ENCODE results near the gene CYB5A.
"Not testable (repeated sequence)": the region's sequence is repeated elsewhere in the genome, so short reads cannot be mapped to it uniquely, and the experiment has no call there.

The CYB5A gene

GRCh38 chr18:74292982-74293381 lies 1.2 kb upstream of the CYB5A start:
- DNase-seq = not testable (repeated sequence)

- DNase-seq = no peak
Observed at GRCh38 chr18:74292541-74292858, 737 bp upstream of the CYB5A start.

GRCh38 chr18:74291472-74291770 lies 342 bp downstream of the CYB5A start:
- no peak for DNase-seq

GRCh38 chr18:74290794-74291471 lies 830 bp downstream of the CYB5A start:
- no peak for DNase-seq

- no peak for DNase-seq
Observed at GRCh38 chr18:74290021-74290420, 1.7 kb downstream of the CYB5A start.

GRCh38 chr18:74289137-74289536 lies 2.6 kb downstream of the CYB5A start:
- no peak for DNase-seq

GRCh38 chr18:74288730-74289129 lies 3.0 kb downstream of the CYB5A start:
- DNase-seq = no peak

- no peak for DNase-seq
Observed at GRCh38 chr18:74288041-74288440, 3.7 kb downstream of the CYB5A start.

GRCh38 chr18:74286856-74287255 lies 4.9 kb downstream of the CYB5A start:
- no peak for DNase-seq

GRCh38 chr18:74286106-74286855 lies 5.5 kb downstream of the CYB5A start:
- no peak for DNase-seq

GRCh38 chr18:74285583-74285982 lies 6.2 kb downstream of the CYB5A start:
- DNase-seq = not testable (repeated sequence)

- no peak for DNase-seq
Observed at GRCh38 chr18:74284980-74285355, 6.8 kb downstream of the CYB5A start.

GRCh38 chr18:74284191-74284979 lies 7.4 kb downstream of the CYB5A start:
- DNase-seq = no peak

- DNase-seq = no peak
Observed at GRCh38 chr18:74283646-74284045, 8.1 kb downstream of the CYB5A start.

GRCh38 chr18:74282755-74283554 lies 8.8 kb downstream of the CYB5A start:
- DNase-seq = no peak

GRCh38 chr18:74281980-74282754 lies 9.6 kb downstream of the CYB5A start:
- no peak for DNase-seq

GRCh38 chr18:74281011-74281979 lies 10.5 kb downstream of the CYB5A start:
- DNase-seq = no peak

GRCh38 chr18:74278983-74279382 lies 12.8 kb downstream of the CYB5A start:
- DNase-seq = no peak

- no peak for DNase-seq
Observed at GRCh38 chr18:74278058-74278457, 13.7 kb downstream of the CYB5A start.

- DNase-seq = no peak
Observed at GRCh38 chr18:74277296-74277695, 14.5 kb downstream of the CYB5A start.

- no peak for DNase-seq
Observed at GRCh38 chr18:74276609-74277008, 15.2 kb downstream of the CYB5A start.

Data from activated T-cell treated with anti-CD3 and anti-CD28 coated beads for 4 hours (primary cell).